GM23338 (cell line): ENCODE results near the gene MEIS3. TPM values are rescaled to one million over a fixed set of nuclear protein-coding genes. Genes with fewer than 3 reads are reported as not detected.

Experiments used
- ATAC-seq: fragments of 200-7000 bp; cut with Tn5 transposase; 3 replicates; pipeline ENCODE4 v1.9.1; 2020
- DNase-seq: peaks from one replicate; pipeline ENCODE4 v3.0.0-alpha.2; 2015; ENCODE audit warnings: low spot score
- H2AFZ ChIP-seq: fragments of 200-600 bp; sonication (generic); 2 replicates; pipeline ENCODE4 v1.8.0; 2016; ENCODE audit warnings: antibody characterized with exemption, mild to moderate bottlenecking, moderate library complexity
- H3F3A ChIP-seq: fragments of 200-600 bp; sonication (generic); replicated peaks from 2 replicates; pipeline ENCODE4 v1.8.0; 2017; ENCODE audit warnings: antibody characterized with exemption, mixed run types, low read depth
- H3K27ac ChIP-seq: fragments of 200-600 bp; sonication (generic); 2 replicates; pipeline ENCODE4 v1.6.1; 2016; ENCODE audit warnings: low read depth
- H3K27me3 ChIP-seq: fragments of 200-600 bp; sonication (generic); 2 replicates; pipeline ENCODE4 v1.8.0; 2016; ENCODE audit warnings: mild to moderate bottlenecking, mixed run types, moderate library complexity; ENCODE audit not compliant: insufficient read depth
- H3K36me3 ChIP-seq: fragments of 200-600 bp; sonication (generic); 2 replicates; pipeline ENCODE4 v1.8.0; 2016; ENCODE audit warnings: mild to moderate bottlenecking; ENCODE audit not compliant: insufficient read depth
- H3K4me1 ChIP-seq: fragments of 200-600 bp; sonication (generic); 2 replicates; pipeline ENCODE4 v1.8.0; 2016; ENCODE audit warnings: mild to moderate bottlenecking, moderate library complexity; ENCODE audit not compliant: insufficient read depth
- H3K4me2 ChIP-seq: fragments of 200-600 bp; sonication (generic); 2 replicates; pipeline ENCODE4 v1.7.1; 2017; ENCODE audit warnings: mixed run types
- H3K4me3 ChIP-seq: fragments of 200-600 bp; sonication (generic); 2 replicates; pipeline ENCODE4 v1.6.1; 2016; ENCODE audit warnings: mixed run types
- H3K79me2 ChIP-seq: fragments of 200-600 bp; sonication (generic); replicated peaks from 2 replicates; pipeline ENCODE4 v1.8.0; 2017; ENCODE audit warnings: mild to moderate bottlenecking; ENCODE audit not compliant: insufficient read depth
- H3K9me2 ChIP-seq: fragments of 200-600 bp; sonication (generic); 2 replicates; pipeline ENCODE4 v1.8.0; 2017; ENCODE audit not compliant: insufficient read depth
- H4K20me1 ChIP-seq: fragments of 200-600 bp; sonication (generic); replicated peaks from 2 replicates; pipeline ENCODE4 v1.8.0; 2017; ENCODE audit warnings: mild to moderate bottlenecking; ENCODE audit not compliant: insufficient read depth
- H3K27ac Mint-ChIP-seq: 2 replicates; pipeline ENCODE4 v1.8.0; 2020; ENCODE audit warnings: inconsistent platforms, mild to moderate bottlenecking, moderate library complexity, mixed read lengths
- H3K27me3 Mint-ChIP-seq: 3 replicates; pipeline ENCODE4 v1.8.0; 2022; ENCODE audit warnings: low read depth, mild to moderate bottlenecking, moderate library complexity, mixed read lengths, inconsistent platforms; ENCODE audit not compliant: insufficient read depth, poor library complexity
- H3K36me3 Mint-ChIP-seq: 3 replicates; pipeline ENCODE4 v1.8.0; 2021; ENCODE audit warnings: low read depth, mild to moderate bottlenecking, inconsistent platforms, moderate library complexity, mixed read lengths
- H3K4me1 Mint-ChIP-seq: 3 replicates; pipeline ENCODE4 v1.8.0; 2020; ENCODE audit warnings: mild to moderate bottlenecking, inconsistent platforms, mixed read lengths
- H3K4me3 Mint-ChIP-seq: 3 replicates; pipeline ENCODE4 v1.8.0; 2021; ENCODE audit warnings: moderate library complexity, mild to moderate bottlenecking, inconsistent platforms, mixed read lengths
- H3K9me3 Mint-ChIP-seq: 3 replicates; pipeline ENCODE4 v1.8.0; 2020; ENCODE audit warnings: moderate library complexity, mild to moderate bottlenecking, inconsistent platforms, mixed read lengths
- EZH2 ChIP-seq: fragments of 200-600 bp; sonication (generic); IDR thresholded peaks from one replicate; pipeline ENCODE4 v1.8.0; 2017; ENCODE audit warnings: antibody characterized with exemption, mild to moderate bottlenecking, low read depth; ENCODE audit not compliant: unreplicated experiment
- EZH2phosphoT487 ChIP-seq: fragments of 200-600 bp; sonication (generic); IDR thresholded peaks from one replicate; pipeline ENCODE4 v1.8.1; 2018; ENCODE audit warnings: antibody characterized with exemption; ENCODE audit not compliant: unreplicated experiment
- NANOG ChIP-seq: IDR thresholded peaks from 2 replicates; pipeline ENCODE4 v1.6.1; 2016; ENCODE audit warnings: antibody characterized with exemption, borderline replicate concordance
- POLR2AphosphoS5 ChIP-seq: IDR thresholded peaks from 2 replicates; pipeline ENCODE4 v1.6.1; 2016; ENCODE audit warnings: antibody characterized with exemption, low read depth
- ZNF114 ChIP-seq: fragments of 250-450 bp; sonication (Bioruptor Pico); IDR thresholded peaks from 2 replicates; pipeline ENCODE4 v1.5.0; 2020; ENCODE audit warnings: mild to moderate bottlenecking, moderate library complexity
- ZNF331 ChIP-seq: fragments of 250-450 bp; sonication (Bioruptor Pico); IDR thresholded peaks from 2 replicates; pipeline ENCODE4 v1.5.0; 2020; ENCODE audit warnings: low read depth, mild to moderate bottlenecking, moderate library complexity
- polyA plus RNA-seq: library from polyadenylated mRNA; unstranded; fragments of >200 nt; fragmentation: Nextera tagmentation; extraction: Ambion mirVana; gene quantifications from 2 replicates; pipeline ENCODE4 v1.2.1, GENCODE V29; 2016
- total RNA-seq: library from RNA; depleted of rRNA; stranded (reverse); fragments of >200 nt; shearing (Covaris generic); gene quantifications from 2 replicates; pipeline ENCODE4 v1.2.3, GENCODE V29; 2014
- TF ChIP-seq, protein P1 (sequence below), 2 experiments: fragments of 200-600 bp in 1 of 2; sonication (generic) in 1 of 2; conservative IDR thresholded peaks; 2 replicates each; pipeline versions ENCODE4 v1.5.1 to v1.6.1; 2016 to 2017; ENCODE audit warnings: antibody characterized with exemption in 2 of 2, low read depth in 2 of 2, mild to moderate bottlenecking in 2 of 2, moderate library complexity in 1 of 2
- TF ChIP-seq, protein P2 (sequence below): IDR thresholded peaks from 2 replicates; pipeline ENCODE4 v1.6.1; 2016; ENCODE audit warnings: antibody characterized with exemption
- TF ChIP-seq, protein P3 (sequence below): fragments of 250-450 bp; sonication (Bioruptor Pico); IDR thresholded peaks from 2 replicates; pipeline ENCODE4 v1.5.0; 2020; ENCODE audit warnings: mild to moderate bottlenecking, moderate library complexity

Gene MEIS3
- total and polyA plus RNA-seq, 2 experiments from 2014 or later = 20.6 to 33.7 TPM

DNA sequence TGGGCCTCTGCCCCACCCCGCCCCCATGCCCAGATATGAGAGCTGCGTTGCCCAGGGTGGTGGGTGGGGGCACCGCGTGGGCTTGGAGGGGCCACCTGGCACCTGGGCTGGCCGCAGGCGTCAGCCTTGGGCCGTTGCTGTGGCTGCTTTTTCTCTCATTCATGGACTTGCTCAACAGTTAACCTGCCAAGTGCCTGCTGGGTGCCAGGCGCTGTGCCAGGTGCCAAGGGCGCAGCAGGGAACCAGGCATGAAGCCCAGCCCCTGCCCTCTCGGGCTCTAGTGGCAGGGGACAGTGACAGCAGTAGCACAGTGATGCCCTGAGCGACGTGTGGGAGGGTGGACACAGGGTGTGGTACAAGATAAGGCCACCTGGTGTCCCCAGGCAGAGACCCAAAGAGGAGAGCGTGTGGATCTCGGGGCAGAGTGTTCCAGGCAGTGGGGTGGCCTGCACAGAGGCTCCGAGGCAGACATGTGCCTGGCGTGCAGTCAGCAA, 42.1 kb downstream of the MEIS3 start:
- Histone ChIP-seq H4K20me1 (no peaks in the 10 kb centered on the region; the same call in 1 of the 2 replicates), H2AFZ (no peak overlapping the region), H3K9me2 (no peaks in the 10 kb centered on the region), H3K27me3 (no peaks in the 10 kb centered on the region), H3F3A (peaks cover 3% of the 10 kb centered on the region; the same call in 1 of the 2 replicates), H3K4me2 (no peak overlapping the region), H3K36me3 (0 out of 2 replicates have a peak, but pooled peaks cover 9% of the 10 kb centered on the region), H3K4me3 (no peak overlapping the region), H3K4me1 (no peaks in the 10 kb centered on the region), H3K79me2 (no peaks in the 10 kb centered on the region), H3K27ac (no peak overlapping the region)
- DNase-seq (no peak), ATAC-seq (no peak)
- Mint-ChIP-seq H3K4me1 (no peaks in the 10 kb centered on the region; the same call in 2 of the 3 replicates), H3K27ac (no peak overlapping the region), H3K9me3 (no peaks in the 10 kb centered on the region), H3K27me3 (peaks cover 10% of the 10 kb centered on the region), H3K36me3 (peaks cover 59% of the 10 kb centered on the region), H3K4me3 (no peak overlapping the region)
- TF ChIP-seq, protein P1, sequence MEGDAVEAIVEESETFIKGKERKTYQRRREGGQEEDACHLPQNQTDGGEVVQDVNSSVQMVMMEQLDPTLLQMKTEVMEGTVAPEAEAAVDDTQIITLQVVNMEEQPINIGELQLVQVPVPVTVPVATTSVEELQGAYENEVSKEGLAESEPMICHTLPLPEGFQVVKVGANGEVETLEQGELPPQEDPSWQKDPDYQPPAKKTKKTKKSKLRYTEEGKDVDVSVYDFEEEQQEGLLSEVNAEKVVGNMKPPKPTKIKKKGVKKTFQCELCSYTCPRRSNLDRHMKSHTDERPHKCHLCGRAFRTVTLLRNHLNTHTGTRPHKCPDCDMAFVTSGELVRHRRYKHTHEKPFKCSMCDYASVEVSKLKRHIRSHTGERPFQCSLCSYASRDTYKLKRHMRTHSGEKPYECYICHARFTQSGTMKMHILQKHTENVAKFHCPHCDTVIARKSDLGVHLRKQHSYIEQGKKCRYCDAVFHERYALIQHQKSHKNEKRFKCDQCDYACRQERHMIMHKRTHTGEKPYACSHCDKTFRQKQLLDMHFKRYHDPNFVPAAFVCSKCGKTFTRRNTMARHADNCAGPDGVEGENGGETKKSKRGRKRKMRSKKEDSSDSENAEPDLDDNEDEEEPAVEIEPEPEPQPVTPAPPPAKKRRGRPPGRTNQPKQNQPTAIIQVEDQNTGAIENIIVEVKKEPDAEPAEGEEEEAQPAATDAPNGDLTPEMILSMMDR (conservative IDR thresholded peaks at IDR 0.05; ENCODE audit: low read depth in 2 of 2) = 0 out of 4 replicates have a peak, but pooled peaks of 1 of the 2 experiments have one; percentile 11
- TF ChIP-seq, protein P2, sequence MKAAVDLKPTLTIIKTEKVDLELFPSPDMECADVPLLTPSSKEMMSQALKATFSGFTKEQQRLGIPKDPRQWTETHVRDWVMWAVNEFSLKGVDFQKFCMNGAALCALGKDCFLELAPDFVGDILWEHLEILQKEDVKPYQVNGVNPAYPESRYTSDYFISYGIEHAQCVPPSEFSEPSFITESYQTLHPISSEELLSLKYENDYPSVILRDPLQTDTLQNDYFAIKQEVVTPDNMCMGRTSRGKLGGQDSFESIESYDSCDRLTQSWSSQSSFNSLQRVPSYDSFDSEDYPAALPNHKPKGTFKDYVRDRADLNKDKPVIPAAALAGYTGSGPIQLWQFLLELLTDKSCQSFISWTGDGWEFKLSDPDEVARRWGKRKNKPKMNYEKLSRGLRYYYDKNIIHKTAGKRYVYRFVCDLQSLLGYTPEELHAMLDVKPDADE = no peak

DNA sequence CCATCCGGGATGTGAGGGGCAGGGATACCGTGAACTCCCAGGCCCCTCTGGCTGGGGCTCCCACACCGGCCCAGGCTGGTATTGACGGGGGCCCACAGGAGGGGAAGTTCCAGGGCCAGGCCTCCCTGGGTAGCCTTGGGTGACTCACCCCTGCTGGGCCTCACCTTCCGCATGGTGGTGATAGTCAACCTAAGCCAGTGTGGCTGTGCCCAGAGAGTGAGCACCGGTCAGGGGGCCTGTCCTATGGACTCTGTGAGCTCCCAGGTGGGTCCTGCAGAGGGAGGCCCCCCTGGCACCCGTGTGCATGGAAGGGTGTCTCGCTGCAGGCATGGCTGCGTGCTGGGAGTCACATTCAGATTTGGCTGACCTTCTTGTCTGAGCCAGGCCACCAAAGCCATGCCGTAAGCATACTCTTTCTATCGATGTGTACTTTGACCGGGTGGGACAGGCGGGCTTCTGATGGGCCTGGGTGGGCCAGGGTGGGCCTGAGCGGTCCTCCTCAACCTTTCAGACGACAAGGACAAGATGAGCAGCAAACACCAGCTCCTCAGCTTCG, 42.7 kb downstream of the MEIS3 start:
- 0 out of 2 replicates have a peak, but pooled peaks cover 9% of the 10 kb centered on the region for H3K36me3 ChIP-seq
- ATAC-seq (no peak), DNase-seq (no peak)
- no peak overlapping the region for H3K27ac ChIP-seq
- no peaks in the 10 kb centered on the region for H3K9me2 ChIP-seq
- Mint-ChIP-seq H3K9me3 (no peaks in the 10 kb centered on the region), H3K36me3 (peaks cover 60% of the 10 kb centered on the region), H3K27ac (no peak overlapping the region), H3K4me3 (no peak overlapping the region), H3K27me3 (peaks cover 10% of the 10 kb centered on the region), H3K4me1 (no peaks in the 10 kb centered on the region; the same call in 2 of the 3 replicates)
- no peak overlapping the region for H3K4me3 ChIP-seq
- H3K4me1 ChIP-seq = no peaks in the 10 kb centered on the region
- peaks cover 1% of the 10 kb centered on the region; the same call in 1 of the 2 replicates for H4K20me1 ChIP-seq
- no peaks in the 10 kb centered on the region for H3K27me3 ChIP-seq
- no peaks in the 10 kb centered on the region for H3K79me2 ChIP-seq
- H3F3A ChIP-seq = no peaks in the 10 kb centered on the region
- no peak overlapping the region for H2AFZ ChIP-seq
- H3K4me2 ChIP-seq = no peak overlapping the region
- TF ChIP-seq EZH2 (no peak), ZNF331 (CRISPR knock-in tag) (no peak), EZH2phosphoT487 (no peak), ZNF114 (CRISPR knock-in tag) (no peak), NANOG (no peak), POLR2AphosphoS5 (no peak)
- TF ChIP-seq, protein P3, sequence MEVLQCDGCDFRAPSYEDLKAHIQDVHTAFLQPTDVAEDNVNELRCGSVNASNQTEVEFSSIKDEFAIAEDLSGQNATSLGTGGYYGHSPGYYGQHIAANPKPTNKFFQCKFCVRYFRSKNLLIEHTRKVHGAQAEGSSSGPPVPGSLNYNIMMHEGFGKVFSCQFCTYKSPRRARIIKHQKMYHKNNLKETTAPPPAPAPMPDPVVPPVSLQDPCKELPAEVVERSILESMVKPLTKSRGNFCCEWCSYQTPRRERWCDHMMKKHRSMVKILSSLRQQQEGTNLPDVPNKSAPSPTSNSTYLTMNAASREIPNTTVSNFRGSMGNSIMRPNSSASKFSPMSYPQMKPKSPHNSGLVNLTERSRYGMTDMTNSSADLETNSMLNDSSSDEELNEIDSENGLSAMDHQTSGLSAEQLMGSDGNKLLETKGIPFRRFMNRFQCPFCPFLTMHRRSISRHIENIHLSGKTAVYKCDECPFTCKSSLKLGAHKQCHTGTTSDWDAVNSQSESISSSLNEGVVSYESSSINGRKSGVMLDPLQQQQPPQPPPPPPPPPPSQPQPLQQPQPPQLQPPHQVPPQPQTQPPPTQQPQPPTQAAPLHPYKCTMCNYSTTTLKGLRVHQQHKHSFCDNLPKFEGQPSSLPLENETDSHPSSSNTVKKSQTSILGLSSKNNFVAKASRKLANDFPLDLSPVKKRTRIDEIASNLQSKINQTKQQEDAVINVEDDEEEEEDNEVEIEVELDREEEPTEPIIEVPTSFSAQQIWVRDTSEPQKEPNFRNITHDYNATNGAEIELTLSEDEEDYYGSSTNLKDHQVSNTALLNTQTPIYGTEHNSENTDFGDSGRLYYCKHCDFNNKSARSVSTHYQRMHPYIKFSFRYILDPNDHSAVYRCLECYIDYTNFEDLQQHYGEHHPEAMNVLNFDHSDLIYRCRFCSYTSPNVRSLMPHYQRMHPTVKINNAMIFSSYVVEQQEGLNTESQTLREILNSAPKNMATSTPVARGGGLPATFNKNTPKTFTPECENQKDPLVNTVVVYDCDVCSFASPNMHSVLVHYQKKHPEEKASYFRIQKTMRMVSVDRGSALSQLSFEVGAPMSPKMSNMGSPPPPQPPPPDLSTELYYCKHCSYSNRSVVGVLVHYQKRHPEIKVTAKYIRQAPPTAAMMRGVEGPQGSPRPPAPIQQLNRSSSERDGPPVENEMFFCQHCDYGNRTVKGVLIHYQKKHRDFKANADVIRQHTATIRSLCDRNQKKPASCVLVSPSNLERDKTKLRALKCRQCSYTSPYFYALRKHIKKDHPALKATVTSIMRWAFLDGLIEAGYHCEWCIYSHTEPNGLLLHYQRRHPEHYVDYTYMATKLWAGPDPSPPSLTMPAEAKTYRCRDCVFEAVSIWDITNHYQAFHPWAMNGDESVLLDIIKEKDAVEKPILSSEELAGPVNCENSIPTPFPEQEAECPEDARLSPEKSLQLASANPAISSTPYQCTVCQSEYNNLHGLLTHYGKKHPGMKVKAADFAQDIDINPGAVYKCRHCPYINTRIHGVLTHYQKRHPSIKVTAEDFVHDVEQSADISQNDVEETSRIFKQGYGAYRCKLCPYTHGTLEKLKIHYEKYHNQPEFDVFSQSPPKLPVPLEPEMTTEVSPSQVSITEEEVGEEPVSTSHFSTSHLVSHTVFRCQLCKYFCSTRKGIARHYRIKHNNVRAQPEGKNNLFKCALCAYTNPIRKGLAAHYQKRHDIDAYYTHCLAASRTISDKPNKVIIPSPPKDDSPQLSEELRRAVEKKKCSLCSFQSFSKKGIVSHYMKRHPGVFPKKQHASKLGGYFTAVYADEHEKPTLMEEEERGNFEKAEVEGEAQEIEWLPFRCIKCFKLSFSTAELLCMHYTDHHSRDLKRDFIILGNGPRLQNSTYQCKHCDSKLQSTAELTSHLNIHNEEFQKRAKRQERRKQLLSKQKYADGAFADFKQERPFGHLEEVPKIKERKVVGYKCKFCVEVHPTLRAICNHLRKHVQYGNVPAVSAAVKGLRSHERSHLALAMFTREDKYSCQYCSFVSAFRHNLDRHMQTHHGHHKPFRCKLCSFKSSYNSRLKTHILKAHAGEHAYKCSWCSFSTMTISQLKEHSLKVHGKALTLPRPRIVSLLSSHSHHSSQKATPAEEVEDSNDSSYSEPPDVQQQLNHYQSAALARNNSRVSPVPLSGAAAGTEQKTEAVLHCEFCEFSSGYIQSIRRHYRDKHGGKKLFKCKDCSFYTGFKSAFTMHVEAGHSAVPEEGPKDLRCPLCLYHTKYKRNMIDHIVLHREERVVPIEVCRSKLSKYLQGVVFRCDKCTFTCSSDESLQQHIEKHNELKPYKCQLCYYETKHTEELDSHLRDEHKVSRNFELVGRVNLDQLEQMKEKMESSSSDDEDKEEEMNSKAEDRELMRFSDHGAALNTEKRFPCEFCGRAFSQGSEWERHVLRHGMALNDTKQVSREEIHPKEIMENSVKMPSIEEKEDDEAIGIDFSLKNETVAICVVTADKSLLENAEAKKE (CRISPR knock-in tag) = no peak
